NCI-H2107 treated with DMSO at 0.1 percent for 48 hours (cell line): Measurements from ENCODE around the gene CD79B.

Source experiments
- DNase-seq: peaks from one replicate; lab custom pipeline; 2025; ENCODE audit not compliant: unreplicated experiment; lab: John Stamatoyannopoulos, UW

Gene CD79B

DNA sequence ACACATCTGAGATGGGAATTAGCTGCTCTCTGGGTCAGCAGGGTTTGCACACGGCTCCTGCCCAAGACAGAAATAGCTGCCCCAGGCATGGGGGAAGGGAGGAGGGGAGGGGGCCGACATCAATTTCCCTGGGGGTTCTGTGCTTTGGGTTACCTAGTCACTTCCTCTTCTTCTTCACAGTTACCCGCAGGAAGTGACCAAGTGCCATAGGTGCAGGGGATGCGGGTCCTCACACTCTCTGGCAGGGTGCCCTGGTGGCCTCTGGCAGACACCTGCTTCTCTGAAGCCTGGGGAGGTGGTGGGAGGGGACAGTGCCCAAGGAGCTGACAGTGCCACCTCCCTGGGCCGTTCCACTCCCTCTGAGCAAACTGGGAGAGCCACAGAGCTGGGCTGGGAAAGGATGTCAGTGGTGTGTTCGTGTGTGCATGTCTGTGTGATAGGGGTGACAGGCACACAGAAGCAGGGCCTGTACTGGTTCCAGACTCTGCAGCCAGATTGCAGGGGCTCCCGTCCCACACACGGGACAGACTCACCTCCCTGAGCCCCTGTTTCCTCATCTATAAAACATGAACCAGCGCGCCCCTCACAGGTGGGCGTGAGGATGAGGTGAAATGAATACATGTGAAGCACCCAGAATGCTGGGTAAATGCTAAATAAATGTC, 22.4 kb upstream of the CD79B start:
- DNase-seq = no peak

DNA sequence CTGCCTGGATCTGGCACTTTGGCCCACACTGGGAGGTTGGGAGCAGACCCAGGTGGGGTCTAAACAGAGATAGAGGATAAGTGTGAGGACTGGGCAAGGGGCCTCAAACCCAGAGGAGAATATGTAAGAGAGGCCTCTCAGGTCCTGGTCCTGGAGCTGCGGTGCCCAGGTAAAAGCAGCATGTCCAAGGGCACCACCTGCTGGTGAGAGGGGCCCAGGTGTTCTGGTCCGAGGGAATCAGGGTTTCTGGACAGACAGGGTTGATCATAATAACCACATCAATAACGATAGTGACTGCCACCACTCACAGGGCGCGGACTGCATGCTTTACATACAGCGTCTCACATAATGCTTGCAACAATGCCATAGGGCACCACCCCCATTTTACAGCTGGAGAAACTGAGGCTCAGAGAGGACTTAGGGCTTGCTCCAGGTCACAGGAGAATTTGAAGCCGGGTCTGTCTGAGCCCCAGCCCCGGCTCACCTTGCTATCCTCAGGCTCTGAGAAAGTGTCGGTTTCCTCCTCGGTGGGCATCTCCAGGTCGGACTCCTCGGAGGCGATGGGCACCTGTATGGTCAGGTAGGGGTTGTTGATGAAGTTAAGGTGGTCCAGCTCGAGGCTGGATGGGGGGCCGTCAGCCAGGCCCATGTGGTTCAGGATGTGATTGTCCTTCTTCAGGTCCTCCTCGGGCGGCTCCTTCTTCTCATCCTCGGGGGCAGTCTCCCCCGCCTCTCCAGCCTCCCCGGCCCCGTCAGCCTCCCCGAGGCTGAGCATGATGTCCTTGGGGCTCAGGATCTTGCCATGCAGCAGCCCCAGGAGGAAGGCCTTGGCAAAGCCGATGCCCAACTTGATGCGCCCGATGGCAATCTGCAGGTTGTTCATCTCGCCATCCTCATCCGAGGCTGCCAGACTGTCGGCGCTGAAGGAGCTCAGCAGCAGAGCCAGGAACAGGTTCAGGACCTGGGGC, 19.1 kb upstream of the CD79B start:
- no peak for DNase-seq

DNA sequence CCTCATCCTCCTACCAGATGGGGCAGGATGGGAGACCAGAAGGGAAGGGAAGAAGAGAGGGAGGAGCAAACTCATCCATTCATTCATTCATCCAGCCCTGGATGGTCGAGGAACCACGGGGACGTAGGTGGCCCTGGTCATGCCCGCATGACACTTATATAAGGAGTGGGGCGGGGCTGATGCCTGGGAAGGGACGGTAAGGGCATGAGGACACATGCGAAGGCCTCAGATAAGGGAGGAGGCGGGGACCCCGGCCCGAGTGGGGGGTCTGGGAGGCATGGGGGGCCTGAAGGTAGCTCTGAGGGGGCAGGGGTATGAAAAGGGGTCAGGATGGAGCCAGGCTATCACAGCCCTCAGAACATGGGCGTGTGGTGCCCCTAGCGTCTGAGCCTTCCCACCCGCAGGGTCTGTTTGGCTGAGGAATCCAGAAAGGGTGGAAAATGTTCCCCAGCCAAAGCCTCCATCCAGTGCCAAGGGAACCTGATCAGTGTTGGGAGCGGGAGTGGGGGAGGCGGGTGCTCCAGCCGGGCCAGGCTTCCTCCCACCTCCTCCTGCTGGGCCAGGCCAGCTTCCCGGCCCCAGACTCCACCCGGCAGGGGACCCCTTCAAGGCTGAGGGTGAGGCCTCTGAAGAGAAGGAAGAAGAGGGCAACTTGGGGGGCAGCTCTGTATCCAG, 17.6 kb upstream of the CD79B start:
- DNase-seq = no peak

DNA sequence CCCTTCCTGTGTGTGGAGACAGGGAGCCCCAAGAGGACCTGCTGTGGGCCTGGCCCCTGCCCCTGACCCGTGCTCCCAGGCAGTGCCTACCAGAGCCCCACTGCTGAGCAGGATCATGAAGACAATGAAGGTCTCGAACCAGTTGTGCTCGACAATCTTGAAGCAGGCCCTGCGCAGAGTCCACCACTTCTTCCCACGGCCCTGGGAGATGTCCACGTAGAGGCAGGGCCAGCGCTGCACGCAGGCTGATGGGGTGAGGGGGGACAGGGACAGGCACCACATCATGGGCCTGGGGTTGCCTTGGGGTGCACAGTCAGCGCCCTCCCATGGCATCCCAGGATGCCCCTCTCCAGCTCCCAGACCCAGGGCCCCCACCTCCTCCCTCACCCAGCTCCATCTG, 16.4 kb upstream of the CD79B start:
- no peak for DNase-seq

DNA sequence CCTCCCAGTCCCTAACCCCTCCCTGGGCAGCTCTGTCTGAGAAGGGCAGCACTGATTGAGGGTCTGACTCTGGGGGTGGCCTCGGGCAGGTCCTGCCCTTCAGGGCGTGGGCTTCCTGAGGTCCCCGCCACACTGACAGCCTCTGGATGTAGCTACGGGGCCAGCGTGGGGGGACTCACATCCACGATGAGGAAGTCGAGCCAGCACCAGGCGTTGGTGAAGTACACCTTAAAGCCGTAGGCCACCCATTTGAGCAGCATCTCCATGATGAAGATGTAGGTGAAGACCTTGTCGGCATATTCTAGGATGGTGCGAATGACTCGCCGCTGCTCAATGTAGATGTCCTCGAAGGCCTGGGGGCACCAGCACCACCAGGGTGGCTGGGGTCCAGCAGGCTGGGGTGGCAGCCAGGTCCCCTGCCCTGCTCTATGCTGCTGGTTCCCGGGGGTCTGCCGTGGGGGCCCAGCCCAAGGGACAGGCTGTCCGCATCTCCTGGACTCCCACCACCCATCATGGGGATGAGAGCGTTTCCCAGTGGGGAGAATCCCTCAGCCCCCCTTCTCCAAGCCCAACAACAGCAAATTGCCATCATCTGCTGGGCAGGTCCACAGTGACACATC, 15.7 kb upstream of the CD79B start:
- DNase-seq = no peak

DNA sequence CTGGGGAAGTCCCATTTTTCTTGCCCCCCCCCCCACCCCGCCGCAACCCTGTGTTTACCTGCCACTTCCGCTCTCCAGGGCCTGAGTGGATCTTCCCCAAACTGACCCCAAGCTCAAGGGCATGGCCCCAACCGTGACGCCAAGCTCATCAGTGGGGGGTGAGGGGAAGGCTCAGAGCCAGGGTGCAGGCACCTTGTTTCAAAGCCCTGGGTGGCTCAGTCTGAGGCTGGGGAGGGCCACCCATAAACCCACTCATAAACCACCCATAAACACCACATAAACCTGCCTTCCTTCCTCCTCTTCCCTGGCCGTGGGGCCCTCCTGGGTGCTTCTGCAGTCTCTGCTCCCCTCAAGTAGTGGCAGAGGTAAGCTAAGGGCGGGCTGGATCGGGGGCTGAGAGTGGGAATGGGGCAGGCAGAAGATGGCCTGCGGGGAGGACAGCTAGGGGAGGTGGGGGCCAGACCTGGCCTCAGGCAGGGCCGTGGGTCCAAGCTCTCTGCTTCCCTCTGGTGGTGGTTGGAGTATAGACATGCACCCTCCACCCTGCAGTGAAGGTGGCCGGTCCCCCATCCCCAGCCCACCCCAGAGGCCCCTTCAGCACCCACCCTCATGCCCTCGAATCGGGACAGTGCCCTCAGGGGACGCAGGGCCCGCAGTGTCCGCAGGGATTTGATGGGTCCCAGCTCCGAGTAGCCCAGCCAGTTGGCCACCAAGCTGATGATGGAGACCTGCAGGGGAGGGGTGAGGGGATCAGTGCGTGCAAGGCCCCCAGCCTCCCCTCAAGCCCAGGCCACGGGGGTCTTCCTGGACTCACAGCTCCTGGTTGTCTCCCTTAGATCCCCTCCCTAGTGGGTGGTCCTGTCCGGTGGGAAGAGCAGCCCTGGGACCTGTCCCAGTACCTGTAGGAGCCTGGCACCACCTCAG, 14.6 kb upstream of the CD79B start:
- no peak for DNase-seq

DNA sequence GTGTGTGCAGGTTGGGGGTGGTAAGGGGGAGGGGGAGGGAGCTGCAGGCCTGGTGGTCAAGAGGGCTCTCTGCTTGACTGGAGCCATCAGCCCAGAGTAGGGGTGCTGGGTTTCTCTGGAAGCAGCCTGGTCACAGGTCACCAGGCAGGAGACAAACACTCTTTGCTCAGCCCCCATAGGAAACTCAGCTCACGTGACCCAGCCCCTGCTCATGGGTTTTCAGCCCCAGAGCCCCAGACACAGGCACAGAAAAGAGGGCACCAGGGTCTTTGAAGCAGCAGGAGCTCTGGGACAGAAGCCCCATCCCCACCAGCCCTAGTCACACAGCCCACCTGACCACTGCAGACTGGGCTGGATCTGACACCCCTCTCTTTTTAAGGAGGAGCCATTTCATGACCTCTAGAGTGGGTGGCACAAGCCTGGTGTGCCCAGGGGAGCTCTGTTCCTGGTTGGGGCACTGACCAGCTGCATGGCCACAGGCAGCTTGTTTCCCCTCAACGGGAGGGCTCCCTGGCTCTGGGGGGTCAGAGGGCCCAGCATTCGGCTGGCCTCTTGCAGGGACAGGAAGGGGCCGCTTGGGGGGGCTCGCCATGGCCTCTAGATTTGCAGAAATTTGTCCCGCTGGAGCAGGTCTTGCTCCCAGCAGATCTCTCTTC, 13.8 kb upstream of the CD79B start:
- DNase-seq = no peak

DNA sequence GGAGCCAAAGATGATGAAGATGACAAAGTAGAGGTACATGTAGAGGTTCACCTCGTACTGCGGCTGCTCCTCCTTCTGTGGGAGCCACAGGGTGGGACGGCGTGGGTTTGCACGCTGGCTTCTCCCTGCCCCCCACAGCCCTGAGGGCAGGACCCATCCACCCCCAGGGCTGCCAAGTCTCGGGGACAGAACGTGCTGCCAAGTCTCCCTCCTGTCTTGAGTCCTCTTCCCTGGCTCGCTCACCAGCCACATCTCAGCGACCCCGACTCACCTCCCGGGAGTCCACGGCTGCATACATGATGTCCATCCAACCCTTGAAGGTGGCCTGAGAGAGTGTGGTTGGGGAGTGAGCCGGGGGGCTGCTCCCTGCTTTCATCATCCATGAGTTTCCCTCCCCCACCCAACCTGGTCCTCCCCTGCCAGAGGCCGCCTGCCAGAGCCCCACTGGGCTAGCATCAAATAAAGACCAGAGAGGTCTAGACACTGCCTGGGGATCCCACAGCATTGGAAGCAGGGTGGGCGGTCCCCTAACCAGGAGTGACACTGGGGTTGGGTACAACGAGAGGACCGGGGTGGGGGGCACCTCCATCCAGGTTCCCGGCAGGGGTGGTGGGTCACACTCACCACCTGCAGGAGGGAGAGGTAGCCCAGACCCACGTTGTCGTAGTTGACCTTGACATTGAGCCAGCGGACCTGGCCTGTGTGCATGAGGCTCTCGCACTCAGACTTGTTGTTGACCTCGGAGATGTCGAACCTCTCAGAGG, 12.8 kb upstream of the CD79B start:
- DNase-seq = no peak

DNA sequence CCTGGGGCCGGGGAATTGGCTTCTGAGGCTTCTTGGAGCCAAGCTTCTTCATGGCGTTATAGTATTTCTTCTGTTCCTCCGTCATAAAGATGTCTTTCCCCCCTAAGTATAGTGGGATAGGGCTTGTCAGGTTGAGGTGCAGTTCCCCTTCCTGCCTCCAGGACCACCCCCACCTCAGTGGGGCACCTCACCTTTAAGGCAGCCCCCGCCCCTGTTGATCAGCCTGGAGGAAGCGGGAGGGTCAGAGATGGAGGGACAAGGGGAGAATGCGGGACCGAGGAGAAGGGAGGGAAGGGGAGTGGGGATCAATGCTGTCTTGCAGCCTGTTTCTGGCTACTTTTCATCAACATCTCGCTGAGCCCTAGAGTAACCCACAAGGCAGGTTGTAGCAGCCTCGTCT, 11.6 kb upstream of the CD79B start:
- DNase-seq = no peak

DNA sequence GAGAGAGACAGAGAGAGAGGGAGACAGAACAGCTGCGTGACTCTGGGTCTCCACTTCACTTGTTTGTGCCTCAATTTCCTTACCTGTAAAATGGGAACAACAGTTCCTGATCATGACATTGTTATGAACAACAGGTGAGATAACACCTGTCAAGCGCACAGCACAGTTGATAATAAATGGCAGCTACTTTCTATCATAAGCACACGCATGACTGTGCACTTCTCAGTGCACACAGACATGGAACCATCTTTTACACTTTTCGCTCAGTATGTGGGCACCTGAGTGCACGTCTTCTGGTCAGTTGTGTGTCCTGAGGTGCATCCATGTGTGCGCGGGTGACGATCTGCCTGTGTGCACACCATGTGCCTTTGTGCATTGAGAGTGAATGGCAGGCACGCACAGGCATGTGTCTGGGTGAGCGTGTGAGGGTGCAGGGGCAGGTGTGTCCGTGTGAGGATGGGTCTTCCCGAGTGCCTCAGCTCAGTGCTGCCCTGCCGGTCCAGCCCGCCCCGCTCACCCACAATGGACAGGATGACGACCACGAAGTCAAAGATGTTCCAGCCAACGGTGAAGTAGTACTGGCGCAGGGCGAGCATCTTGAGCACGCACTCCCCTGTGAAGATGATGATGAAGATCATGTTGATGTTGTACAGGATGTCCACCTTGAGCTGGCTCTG, 10.3 kb upstream of the CD79B start:
- DNase-seq = no peak

DNA sequence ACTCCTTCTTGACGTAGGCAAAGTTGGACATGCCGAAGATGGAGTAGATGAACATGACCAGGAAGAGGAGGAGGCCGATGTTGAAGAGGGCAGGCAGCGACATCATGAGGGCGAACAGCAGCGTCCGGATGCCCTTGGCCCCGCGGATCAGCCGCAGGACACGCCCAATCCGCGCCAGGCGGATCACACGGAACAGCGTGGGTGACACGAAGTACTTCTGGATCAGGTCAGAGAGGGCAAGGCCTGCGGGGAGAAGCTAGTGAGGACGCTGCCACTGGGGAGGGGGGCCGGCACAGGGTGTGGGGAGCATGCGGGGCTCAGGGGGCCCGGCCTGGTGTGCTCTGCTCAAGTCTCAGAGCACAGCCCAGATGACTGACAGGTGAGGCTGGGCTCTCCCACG, 9.6 kb upstream of the CD79B start:
- DNase-seq = no peak

DNA sequence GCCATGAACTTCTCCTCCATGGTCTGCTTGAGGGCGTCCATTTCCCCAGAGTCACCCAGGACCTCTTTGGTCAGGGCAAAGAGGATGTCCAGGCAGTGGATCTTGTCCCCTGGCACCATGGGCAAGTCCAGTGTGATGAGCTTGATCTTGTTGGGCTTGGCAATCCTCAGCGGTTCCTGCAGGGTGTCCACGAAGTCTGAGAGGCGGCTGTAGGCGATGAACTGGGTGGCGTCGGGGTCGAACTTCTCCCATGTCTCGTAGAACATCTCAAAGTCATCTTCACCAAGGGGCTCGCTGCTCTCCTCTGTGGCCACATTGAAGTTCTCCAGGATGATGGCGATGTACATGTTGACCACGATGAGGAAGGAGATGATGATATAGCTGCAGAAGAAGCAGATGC, 9.0 kb upstream of the CD79B start:
- DNase-seq = no peak

DNA sequence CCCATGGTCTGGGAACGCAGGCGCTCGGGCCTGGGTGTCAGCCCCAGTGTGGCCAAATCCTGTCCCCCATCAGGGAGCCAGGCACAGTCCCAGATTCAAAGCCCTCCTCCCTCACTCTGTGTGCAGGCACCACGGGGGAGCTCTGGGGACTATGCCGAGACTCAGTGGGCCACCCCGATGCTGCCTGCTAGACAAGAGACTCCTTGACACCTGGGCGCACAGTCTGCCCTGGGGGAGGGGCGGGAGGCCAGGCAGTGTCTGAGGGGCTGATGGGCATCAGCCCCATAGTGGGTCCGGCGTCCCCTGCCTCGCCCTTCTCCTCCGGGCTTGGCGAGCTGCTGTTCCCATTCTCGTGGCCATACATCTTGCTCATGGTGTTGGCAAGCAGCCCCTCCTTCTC, 8.5 kb upstream of the CD79B start:
- no peak for DNase-seq

DNA sequence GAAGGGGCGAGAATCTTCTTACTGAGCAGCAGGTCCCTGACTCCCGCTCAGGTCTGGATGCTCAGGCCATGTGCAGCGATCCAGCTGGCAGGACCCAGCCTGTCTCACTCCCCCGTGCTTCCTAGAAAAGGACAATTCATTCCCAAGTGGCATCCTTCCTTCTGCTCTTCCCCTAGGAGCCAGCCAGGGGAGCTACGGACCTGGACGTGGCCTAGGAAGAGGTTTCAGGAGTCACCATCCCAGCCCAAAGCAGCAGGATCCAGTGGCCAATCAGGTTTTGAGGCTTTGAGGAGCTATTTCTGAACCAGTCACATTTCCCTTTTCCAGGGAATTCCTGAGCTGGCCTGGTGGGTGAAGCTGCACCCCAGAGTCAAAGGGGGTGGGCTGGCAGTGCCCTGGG, 7.8 kb upstream of the CD79B start:
- DNase-seq = no peak

DNA sequence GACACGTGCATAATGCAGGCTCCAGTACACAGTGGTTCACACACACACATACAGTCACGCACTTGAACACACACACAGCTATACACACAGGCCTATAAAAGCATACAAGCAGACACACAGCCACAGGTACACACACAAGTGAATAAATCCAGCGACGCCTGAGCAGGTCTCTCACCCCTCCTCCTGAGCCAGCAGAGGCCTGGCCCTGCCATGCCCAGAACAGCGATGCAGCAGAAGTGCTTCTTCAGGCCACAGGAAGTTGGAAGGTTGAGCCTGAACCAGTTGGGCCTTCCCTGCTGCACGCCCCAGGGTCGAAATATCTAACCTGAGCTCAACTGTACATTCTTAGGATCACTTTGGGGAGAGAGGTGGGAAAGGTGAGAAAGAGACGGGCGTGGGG, 7.3 kb upstream of the CD79B start:
- DNase-seq = no peak

DNA sequence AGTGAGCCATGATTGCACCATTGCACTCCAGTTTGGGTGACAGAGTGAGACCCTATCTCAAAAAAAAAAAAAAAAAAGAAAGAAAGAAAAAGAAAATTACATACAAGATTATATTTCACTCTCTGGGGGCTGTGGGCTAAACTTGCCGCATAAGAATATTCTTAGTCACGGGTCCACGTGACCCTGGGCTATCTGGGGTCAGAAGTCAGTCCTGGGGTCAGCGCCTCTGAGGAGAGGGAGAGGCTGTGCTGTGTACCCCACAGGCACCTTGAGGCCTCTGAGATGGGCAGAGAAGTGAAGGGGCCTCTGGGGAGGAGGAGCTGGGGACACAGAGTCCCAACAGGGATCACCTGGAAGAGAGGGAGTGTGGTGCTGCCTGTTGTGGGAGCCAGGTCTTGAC, 5.8 kb upstream of the CD79B start:
- no peak for DNase-seq

DNA sequence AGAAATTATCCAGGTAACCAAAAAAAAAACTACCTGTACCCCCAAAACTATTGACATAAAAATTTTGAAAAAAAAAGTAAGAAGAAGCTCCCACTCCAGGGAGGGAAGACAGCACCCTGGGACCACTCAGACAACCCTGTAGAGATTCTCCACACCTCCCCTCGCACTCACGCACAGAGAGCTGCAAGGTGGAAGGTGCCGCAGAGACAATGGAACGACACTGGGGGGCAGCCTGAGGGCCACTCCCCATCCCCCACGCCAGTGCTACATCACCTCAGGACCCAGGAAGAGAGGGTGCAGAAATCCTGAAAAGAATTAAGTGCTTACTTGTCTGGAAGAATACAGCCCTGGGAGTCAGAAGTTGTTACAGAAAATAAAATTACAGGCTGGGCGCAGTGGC, 5.2 kb upstream of the CD79B start:
- no peak for DNase-seq

DNA sequence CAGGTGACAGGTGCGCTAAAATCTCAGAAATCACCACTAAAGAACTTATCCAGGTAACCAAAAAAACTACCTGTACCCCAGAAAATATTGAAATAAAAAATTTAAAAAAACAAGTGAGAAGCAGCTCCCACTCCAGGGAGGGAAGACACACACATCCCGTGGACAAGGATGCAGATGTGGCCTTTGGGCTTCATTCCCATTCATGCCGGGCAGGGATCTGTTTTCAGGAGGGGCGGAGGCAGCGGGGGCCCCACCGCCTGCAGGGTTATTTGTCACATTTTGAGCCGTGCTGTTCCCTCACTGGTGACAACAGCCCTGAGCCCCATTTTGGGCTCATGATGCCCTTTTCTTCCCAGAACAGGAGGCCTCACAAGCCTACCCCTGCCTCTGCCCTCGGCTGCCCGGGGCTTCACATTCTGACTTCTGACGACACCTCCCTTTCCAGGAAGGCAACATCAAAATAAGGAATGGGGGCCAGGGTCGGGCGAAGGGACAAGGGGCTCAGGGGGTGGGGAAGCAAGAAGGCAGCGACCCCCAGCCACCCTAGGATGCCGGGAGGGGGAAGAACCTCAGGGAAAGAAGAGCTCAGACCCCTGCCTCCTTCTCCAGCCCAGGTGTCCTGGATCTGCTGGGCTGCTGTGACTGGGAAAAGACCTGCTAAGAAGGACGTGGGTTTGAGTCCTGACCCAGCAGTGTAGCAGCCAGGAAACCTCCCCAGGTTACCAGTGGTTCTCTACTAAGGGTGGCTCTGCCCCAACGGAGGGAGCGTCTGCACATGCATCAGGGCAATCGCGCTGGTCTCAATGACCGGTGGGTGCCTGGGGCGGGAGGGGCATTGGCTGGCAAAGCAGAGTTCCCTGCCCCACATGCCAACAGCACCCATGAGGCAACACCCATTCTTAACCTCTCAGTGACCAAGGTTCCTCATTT, 2.3 kb upstream of the CD79B start:
- DNase-seq = no peak
